ENCODE results near the gene TREM2.

TREM2 gene

DNA sequence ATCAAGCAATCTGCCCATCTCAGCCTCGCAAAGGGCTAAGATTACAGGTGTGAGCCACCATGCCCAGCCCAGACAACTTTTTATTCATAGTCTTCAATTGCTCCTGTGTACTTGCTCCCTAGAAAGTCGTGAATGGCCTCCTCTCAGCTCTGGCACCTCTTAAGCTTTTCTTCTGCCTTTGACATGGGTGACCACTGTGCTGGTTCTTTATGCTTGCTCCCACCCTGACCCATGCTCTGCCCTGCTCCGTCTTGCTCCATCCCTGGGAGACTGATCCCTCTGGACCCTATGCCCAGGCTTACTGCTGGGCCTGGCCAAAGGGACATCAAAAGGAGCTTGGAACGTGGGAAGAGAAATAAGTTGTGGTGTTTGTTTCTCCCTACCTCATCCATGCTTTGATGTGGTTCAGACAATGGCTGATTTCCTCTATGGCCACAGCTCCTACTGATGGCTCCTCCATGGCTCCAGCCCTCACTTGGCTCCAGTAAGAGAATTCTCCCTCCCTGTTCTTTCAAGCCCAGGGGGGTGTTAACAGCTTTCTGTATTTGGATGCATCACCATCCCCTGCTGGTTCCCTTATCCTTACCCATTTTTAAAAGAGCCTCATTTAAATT lies 7.7 kb upstream of the TREM2 start:
- Histone ChIP-seq H3K4me3 (ENCODE audit: severe bottlenecking) (no peak overlapping the region), H3K4me1 (ENCODE audit: insufficient read depth, poor library complexity, severe bottlenecking) (no peaks in the 10 kb centered on the region), H3K27ac (ENCODE audit: poor library complexity, severe bottlenecking) (no peak overlapping the region), H3K9me3 (ENCODE audit: severe bottlenecking) (no peaks in the 10 kb centered on the region), H3K36me3 (ENCODE audit: low read depth) (no peaks in the 10 kb centered on the region), H3K27me3 (ENCODE audit: insufficient read depth, poor library complexity, severe bottlenecking) (no peaks in the 10 kb centered on the region)
- ATAC-seq (ENCODE audit: low read depth) = no peak
- TF ChIP-seq, protein P1, sequence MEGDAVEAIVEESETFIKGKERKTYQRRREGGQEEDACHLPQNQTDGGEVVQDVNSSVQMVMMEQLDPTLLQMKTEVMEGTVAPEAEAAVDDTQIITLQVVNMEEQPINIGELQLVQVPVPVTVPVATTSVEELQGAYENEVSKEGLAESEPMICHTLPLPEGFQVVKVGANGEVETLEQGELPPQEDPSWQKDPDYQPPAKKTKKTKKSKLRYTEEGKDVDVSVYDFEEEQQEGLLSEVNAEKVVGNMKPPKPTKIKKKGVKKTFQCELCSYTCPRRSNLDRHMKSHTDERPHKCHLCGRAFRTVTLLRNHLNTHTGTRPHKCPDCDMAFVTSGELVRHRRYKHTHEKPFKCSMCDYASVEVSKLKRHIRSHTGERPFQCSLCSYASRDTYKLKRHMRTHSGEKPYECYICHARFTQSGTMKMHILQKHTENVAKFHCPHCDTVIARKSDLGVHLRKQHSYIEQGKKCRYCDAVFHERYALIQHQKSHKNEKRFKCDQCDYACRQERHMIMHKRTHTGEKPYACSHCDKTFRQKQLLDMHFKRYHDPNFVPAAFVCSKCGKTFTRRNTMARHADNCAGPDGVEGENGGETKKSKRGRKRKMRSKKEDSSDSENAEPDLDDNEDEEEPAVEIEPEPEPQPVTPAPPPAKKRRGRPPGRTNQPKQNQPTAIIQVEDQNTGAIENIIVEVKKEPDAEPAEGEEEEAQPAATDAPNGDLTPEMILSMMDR (IDR thresholded peaks at IDR 0.05; ENCODE audit: poor library complexity, severe bottlenecking) = no peak
- DNase-seq (ENCODE audit: low spot score) = no peak

DNA sequence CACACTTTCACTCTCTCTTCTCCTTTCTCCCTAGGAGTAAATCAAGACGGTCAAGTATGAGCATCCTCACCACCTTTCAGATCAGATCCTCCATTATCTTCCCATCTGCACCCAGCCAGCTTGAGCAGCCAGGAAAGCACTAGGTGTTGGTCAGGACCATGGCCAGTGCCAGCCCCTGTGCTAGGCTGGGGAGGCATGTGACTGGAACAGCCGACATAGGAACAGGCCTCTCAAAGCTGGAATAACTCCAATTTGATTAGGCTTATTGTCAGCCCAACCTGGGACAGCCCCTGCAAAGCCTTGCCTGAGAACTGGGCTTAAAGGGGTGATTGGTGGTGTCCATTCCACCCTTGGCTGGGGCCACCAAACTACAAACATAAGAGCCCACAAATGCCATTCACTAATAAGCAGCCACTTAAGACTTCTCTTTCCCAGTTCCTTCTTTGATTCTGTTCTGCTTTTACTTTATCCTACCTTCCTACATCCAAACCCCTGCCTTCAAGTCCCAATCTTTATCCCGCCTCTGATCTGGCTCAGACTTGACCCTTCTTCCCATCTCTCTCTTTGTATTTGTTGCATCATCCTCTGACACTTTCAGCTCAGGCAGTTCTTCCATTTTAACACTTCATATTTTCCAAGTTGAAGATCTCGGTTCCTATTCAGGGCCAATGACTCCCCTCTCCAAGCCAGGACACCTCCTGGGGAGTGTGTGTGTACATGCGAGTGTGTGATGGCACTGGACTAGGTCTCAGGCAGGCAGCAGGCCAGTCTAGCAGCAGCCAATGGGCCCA lies 4.5 kb upstream of the TREM2 start:
- Histone ChIP-seq H3K27ac (ENCODE audit: poor library complexity, severe bottlenecking) (no peak overlapping the region), H3K27me3 (ENCODE audit: insufficient read depth, poor library complexity, severe bottlenecking) (no peaks in the 10 kb centered on the region), H3K9me3 (ENCODE audit: severe bottlenecking) (no peaks in the 10 kb centered on the region), H3K4me1 (ENCODE audit: insufficient read depth, poor library complexity, severe bottlenecking) (no peaks in the 10 kb centered on the region), H3K4me3 (ENCODE audit: severe bottlenecking) (no peak overlapping the region), H3K36me3 (ENCODE audit: low read depth) (no peaks in the 10 kb centered on the region)
- DNase-seq (ENCODE audit: low spot score) (no peak), ATAC-seq (ENCODE audit: low read depth) (peak; percentile 52; the same call in 1 of the 3 replicates)
- TF ChIP-seq, protein P1 (IDR thresholded peaks at IDR 0.05; ENCODE audit: poor library complexity, severe bottlenecking) = no peak

DNA sequence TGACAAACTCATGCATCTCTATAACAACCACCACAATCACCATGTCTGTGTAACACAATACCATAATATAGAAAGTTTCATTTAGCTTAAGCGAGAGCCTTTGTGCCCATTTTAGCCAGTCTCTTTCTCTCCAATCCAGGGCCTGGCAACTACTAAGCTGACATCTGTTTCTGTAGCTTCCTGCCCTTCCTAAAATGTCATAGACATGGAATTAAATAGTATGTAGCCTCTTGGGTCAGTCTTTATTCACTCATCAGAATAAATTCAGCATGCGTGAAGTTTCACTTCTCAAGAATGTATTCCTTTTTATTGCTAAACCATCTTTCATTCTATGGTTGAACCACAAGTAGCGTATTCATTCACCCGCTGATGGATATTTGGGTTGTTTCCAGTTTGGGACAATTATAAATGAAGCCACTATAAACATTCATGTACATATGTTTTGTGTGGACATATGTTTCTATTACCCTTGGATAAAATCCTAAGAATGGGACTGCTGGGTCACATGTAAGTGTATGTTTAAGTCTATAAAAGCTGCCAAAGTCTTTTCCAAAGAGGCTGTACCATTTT lies 1.7 kb upstream of the TREM2 start:
- TF ChIP-seq, protein P1 (IDR thresholded peaks at IDR 0.05; ENCODE audit: poor library complexity, severe bottlenecking) = no peak
- DNase-seq (ENCODE audit: low spot score) (no peak), ATAC-seq (ENCODE audit: low read depth) (no peak)
- no peak overlapping the region for H3K4me3 ChIP-seq (ENCODE audit: severe bottlenecking)
- H3K4me1 ChIP-seq (ENCODE audit: insufficient read depth, poor library complexity, severe bottlenecking) = no peaks in the 10 kb centered on the region
- no peak overlapping the region for H3K27ac ChIP-seq (ENCODE audit: poor library complexity, severe bottlenecking)
- H3K27me3 ChIP-seq (ENCODE audit: insufficient read depth, poor library complexity, severe bottlenecking) = no peaks in the 10 kb centered on the region
- no peaks in the 10 kb centered on the region for H3K9me3 ChIP-seq (ENCODE audit: severe bottlenecking)
- H3K36me3 ChIP-seq (ENCODE audit: low read depth) = no peaks in the 10 kb centered on the region

DNA sequence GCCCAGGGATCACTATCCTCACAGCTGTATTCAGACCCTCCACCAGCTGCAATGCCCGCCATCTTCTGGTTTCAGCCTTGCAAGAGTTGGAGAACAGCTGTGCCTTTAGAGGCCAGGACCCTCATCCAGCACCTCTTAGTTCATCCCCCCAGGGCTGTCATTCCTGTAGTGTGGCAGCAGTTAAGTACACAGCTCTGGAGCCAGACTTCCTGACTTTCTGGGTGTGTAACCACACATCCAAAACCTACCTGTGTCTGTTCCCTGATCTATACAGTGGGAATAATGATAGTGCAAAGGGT lies 452 bp upstream of the TREM2 start:
- Histone ChIP-seq H3K4me1 (ENCODE audit: insufficient read depth, poor library complexity, severe bottlenecking) (no peaks in the 10 kb centered on the region), H3K9me3 (ENCODE audit: severe bottlenecking) (no peaks in the 10 kb centered on the region), H3K36me3 (ENCODE audit: low read depth) (no peaks in the 10 kb centered on the region), H3K4me3 (ENCODE audit: severe bottlenecking) (no peak overlapping the region), H3K27me3 (ENCODE audit: insufficient read depth, poor library complexity, severe bottlenecking) (no peaks in the 10 kb centered on the region), H3K27ac (ENCODE audit: poor library complexity, severe bottlenecking) (no peak overlapping the region)
- ATAC-seq (ENCODE audit: low read depth) (no peak), DNase-seq (ENCODE audit: low spot score) (no peak)
- TF ChIP-seq, protein P1 (IDR thresholded peaks at IDR 0.05; ENCODE audit: poor library complexity, severe bottlenecking) = no peak

All from RWPE2 (cell line).